Islet precursor cell (in vitro differentiated cells): ENCODE results near the gene GLS.
"Not testable (repeated sequence)": the region's sequence is repeated elsewhere in the genome, so short reads cannot be mapped to it uniquely, and the experiment has no call there.

Experiments
- DNase-seq: peaks from one replicate; pipeline ENCODE4 v3.0.0-alpha.2; 2018

The GLS gene

DNA sequence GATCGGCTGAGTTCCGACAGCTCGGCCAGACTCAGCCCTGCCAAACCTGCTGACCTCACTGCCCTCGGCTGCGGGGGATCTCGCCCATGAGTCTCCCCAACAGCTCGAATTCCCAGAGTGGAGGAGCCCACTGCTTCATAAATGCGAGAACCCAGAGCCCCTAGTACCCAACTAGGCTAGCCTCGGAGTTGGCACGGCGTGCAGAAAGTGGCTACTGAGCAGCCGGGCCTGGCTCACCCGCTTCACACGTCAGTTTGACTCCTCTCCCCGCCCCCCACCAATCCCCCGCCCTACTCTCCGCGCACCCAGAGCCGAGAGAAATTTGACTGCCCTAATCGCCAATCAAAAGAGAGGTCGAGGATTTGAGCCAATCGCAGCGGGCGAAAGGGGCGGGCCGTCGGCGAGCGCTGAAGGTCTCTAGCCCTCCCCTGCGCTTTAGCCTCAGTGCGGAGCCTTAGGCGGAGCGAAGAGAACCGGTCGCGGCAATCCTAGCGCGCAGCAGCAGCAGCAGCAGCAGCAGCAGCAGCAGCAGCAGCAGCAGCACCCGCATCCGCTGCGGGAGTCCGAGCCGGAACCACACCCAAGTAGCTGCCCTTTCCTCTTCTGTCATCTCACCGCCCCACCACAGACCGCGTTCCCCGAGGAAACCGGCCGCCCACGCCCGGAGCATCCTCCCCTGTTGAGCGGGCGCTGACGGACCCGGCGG lies at the start of gene GLS:
Gene GLS, plus strand, starts transcription at position 444 of the 706 bp plus-strand sequence. CDS start 264 bp downstream, outside the sequence.
- peak; percentile 99 for DNase-seq

DNA sequence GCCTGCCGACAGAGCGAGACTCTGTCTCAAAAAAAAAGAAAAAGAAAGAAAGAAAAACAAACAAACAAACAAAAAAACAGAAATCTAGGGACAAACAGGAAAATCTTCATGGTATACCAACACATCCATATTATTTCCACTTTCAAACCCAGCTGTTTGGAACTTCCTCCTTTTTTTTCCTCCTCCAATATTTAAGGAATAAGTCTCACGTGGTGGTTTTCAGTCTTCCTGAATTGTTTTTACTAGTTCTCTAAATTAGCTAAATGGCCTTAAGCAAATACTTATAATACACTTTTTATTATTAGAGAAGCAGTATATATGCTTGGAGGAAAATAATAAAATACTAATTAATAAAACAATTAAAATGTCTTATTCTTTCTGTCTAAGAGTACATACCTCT lies 48.7 kb upstream of the GLS start:
- DNase-seq = no peak

DNA sequence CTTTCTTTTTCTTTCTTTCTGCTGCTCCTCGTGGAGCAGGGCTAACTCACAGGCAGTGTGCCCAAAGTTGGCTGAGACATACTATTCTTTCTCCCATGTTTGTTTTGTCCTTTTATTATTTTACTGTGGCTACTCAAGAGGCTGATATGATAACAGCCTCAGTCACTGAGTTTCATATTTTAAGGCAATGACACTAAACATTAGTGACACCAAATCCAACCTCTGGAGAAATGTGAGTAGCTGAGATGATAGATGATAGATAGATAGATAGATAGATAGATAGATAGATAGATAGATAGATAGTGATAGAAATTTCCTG lies 45.8 kb upstream of the GLS start:
- DNase-seq = no peak

DNA sequence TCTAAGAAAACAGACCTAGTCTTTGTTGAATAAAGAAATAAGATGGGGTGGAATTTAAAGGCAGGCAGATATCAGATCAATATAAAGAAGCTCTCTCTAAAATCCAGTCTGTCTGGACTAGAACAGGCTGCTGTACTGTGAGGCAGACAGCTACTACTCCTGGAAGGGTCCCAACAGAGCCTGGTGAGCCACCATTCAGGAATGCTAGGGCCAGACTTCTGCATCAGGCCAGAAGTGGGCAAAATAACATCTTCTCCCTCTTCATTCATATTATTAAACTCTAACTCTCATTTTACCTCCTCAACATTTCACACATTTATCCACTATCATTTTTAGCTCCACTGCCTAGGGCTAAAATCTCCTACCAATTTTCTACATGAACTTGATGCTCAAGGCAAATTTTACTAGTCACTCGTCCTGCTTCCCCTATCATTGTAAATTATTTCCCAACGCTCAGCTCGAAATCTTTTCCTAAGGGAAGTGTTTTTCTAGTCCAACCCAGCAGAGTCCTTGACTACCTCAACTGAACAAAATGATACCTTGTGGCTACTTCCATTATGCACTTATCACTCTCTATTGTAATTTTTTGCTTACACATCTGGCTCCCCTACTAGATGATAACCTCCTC lies 45.2 kb upstream of the GLS start:
- peak; percentile 87 for DNase-seq

DNA sequence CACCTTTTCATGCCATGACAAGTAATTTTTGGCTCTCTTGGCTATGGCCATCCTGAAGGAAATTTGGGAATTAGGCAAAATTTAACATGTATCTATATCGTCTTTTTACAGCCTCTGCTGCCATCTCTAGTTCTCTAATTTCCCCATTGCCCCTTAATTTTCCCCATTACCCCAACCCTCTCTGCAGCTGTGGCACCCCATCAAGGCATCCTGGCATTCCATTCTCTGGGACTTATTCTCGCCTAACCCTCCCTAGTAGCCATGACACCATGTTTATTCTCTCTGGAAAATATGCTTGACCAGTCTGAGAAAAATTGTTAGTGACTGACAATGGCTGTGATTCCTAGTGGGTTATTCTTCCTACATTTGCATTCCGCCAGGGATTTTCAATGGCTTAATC lies 43.9 kb upstream of the GLS start:
- DNase-seq = no peak

DNA sequence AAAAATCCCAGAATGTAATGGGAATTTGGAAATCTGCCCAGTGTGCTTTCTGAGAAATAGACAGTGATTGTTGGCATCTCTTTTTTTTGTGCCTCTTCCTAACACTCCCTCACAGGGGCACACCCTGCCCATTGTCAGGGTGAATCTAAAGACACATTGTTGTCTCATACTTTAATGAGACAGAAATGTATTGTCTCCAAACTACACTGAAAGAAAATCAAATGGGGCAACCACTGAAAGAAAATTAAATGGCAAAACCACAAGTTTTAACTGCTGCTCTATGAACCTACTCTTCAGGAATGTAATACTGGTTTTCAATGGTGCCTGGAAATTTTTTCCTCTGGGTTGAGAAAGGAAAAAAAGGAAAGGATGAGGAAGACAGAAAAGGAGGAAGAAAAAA lies 43.2 kb upstream of the GLS start:
- DNase-seq = no peak

DNA sequence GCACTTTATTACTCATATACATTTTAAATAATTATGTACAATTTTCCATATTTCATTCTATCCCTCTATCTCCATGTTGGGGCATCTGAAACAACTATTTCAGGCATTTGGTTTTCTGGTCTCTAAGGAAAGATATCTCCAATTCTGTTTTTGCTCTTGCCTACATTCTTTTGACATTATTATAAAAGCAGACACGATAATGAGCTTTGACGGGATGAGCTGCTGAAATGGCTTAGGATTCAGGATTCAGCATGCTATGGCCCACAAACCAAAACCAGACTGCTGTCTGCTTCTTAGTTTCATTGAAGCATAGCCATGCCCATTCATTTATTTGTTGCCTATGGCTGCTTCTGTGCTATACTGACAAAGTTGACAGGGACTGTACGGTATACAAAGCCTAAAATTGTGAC lies 42.7 kb upstream of the GLS start:
- no peak for DNase-seq

DNA sequence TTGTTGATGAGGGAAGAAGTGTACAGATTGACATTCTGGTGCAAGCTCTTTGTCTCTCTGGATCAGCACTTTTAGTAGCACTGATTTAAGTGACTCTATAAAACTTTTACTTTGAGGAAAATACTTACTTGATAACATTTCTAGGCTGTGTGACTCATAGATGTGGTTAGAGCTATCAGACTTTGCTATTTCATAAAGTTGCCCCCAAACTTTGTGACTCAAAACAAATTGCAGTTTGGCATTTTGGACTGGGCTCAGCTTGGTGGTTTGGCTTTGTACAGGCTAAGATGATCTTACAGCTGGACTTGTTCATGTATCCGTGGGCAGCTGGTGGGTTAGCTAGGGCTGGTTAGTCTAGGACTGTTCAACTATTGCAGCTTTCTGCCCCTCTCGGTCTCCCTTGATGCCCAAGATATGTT lies 42.1 kb upstream of the GLS start:
- no peak for DNase-seq

DNA sequence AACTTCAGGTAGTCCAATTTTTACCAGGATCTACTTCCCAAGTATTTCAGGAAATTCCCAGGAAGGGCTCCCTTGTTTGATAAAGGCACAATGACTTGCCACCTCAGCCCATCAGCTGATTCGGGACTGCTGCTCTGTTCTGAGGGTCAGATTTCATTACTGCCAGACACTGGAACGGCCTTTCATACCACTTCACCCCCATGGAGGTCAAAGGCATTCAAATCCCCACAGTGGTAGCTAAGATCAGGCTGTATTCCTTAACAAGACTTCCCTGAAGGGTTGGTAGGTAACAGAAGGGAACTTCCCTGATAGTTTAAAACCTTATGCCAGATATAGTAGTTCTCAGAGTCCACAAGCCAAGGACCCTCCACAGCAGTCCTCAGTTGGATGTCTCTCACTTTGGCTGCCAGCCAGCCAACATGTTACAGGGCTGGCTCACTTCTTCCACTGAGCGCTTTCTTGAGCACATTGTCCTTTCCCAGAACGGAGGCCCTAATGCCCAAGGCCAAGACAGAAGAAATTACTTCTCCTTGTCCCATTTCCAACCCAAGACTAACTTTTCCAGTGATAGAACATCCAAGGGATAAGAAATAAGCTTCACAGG lies 40.0 kb upstream of the GLS start:
- no peak for DNase-seq

DNA sequence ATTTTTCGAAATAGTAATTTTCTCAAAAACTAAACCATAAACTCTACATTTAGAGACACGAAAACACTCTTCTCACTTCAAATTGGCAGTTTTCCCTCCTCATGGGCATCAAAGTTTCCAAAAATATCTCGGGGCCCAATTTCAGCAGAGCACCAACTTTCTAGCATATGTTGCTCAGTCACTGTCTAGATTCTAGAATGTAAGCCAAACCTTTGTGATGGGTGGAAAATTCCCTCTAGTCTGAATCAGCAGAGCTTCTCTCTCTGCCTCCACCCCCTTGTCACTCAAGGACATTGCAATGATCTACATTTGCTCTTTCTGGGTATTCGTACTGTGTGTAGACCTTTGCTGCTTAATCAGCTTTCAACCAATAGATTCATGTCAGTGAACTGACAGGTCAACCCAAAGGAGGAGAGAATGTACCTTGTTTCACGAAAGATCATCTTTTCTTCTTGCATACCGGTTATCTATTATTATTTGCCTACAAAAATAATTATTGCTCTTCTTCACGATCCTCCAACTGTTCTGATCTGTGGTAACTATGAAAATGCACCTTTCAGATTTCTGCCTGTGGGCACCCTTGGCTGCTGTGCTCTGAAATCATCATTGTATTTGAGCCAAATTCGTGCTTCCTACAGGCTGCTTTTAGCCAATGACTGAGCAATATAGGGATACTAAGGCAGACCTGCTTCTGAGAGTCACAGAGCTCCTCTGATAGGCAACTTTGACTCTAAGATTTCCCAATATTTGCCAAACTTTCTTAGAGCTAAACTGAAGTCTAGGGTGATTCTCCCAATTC lies 38.7 kb upstream of the GLS start:
- no peak for DNase-seq

DNA sequence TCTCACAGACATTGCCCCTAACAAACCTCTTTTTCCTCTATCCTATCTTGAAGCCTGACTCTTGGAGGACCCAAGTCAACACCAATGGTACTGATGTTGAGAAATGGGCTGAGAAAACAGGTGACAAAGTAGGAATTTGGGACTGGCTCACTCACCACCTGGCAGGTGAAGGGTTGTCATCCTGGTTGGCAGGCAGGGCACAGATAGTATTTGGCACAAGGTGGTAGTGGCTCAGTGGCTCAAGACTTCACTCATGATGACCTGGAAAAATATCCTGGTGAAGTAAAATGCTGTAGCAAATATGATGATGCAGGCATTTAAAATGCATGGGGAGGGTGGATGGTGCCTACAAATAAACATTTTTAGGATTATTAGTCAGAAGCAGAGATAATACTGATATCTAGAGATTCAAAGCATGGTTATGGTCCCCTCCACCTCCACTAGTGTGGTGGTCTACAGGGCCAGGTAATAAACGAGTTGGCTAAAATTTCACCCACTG lies 38.0 kb upstream of the GLS start:
- no peak for DNase-seq

DNA sequence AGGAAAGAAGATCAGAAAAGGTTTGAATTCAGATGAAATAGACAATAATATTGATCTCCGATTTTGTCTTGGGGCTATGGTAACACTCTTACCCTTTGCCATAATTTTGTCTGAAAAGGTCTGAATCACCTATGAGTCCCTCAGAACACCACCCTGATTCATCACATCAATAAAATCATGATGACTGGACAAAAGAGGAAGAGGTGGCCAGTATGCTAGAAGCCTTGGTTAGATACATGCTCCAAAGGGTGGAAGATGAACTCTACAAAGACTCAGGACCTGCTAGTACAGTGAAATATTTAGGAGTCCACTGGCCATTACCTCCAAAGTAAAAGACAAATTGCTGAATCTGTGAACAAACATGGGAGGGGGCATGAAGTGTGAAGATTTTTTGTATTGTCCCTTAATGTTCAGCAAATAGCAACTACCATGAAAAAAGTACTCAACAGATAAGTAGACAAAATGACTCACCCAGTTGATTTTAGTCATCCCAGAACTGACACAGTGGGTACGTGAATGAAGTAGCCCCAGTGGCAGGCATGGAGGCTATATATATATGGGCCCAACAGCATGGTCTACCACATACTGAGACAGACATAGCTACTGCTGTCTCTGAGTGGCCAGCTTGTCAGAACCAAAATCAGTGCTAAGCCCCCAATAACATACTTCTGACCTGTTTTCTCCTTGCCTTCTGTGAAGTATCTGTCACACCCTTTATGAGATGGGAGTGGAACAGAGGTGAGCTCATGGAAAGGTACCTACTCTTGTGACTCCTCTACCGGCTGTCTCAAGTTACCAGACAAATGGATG lies 36.5 kb upstream of the GLS start:
- no peak for DNase-seq

DNA sequence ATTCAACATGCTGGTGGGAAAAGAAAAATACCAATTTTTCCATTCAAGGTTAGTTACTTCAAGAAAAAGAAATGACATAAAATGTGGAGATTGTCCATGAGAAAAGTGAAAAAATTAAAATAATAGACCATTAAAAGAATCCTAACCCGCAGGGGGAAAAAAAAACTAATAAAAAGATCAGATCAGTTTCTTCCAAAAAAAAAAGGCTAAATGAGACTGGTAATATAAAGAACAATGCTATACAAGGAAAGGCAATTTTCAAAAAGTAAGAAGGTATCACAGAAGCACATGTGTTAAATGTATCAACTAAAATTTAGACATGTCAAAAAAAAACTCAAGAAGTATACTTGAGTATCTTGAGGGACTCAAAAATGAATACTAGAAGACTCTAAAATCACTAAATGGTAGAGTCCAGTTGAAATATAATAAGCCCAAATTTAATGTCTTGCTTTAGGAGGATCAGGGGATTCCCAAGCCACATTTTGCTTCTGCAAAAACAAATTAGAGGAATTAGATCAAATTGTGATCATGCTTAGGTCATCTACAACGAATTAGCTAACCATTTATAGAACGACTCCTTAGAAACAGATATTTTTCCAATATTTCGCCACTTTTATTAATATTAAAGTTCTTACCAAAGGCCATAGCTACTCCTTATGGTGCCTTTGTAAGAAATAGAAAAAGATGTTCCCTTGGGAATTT lies 35.8 kb upstream of the GLS start:
- DNase-seq = no peak

DNA sequence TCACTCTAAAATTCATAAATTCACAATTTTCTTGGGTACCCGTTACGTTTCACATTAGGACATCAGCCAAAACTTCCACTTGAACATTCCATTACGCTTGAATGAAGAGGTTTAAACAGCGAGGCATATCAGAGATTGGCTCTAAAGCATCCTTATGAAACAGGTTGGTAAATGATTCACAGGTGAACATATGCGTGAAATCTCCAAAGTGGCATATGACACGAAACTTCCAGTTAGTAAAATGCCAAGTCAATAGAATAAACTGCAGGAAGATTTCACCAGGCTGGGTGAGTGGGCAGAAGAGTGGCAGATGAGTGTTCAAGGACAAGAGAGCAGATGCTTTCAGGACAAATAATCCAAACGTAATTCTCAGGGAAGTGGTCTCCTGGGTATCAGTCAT lies 33.9 kb upstream of the GLS start:
- no peak for DNase-seq

DNA sequence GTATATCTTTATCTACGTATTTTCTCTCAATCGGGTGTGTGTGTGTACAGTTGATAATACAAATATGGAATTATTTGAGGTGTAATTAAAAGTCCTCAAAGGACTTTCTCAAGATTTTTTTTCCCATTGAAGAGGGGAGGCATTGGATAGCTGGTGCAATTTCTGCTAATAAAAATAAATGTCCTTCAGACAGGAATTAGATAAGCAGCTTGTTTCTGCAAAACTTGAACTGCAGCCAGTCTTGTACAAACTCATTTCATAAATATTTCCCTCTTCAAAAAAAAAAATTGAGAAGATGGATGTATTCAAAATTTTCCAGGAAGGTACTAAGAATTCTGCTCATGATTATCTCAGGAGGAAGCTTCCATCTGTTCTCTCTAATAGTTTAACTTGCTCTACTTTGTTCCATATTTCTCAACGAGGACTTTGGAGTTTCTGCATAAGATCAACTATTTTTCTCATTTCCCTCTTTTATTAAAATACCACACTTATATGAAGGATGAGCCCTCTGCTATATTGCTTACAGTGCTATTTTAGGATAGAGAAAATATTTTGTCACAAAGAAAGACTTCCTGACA lies 33.0 kb upstream of the GLS start:
- DNase-seq = no peak

DNA sequence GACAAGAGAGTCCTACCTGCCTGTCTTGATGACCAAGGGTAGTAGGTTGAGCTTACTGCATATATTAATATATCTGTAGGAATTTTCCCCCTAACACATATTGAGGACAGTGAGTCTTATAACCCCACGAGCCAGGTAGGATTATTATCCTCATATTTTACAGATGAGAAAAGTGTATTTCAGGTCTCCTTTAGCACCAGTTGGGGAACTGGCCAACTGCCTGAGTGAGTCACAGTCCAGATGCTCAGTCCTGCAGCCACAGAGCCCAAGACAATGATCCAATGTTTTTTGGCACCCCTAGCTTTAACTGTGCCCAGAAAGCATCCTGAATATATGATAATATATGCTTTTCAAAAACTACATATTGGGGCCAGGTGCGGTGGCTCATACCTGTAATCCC lies 30.8 kb upstream of the GLS start:
- no peak for DNase-seq

DNA sequence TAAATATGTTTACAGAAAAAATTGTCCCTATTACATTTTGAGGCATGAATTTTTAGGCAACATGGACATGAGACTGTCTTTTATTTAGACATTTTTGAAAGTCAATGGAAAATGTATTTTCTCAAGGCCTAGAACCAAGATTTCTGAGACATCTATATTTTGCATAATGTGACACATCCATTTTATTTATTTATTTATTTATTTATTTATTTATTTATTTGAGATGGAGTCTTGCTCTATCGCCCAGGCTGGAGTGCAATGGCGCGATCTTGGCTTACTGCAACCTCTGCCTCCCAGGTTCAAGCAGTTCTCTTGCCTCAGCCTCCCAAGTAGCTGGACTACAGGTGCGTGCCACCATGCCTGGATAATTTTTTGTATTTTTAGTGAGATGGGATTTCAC lies 27.6 kb upstream of the GLS start:
- DNase-seq = not testable (repeated sequence)

DNA sequence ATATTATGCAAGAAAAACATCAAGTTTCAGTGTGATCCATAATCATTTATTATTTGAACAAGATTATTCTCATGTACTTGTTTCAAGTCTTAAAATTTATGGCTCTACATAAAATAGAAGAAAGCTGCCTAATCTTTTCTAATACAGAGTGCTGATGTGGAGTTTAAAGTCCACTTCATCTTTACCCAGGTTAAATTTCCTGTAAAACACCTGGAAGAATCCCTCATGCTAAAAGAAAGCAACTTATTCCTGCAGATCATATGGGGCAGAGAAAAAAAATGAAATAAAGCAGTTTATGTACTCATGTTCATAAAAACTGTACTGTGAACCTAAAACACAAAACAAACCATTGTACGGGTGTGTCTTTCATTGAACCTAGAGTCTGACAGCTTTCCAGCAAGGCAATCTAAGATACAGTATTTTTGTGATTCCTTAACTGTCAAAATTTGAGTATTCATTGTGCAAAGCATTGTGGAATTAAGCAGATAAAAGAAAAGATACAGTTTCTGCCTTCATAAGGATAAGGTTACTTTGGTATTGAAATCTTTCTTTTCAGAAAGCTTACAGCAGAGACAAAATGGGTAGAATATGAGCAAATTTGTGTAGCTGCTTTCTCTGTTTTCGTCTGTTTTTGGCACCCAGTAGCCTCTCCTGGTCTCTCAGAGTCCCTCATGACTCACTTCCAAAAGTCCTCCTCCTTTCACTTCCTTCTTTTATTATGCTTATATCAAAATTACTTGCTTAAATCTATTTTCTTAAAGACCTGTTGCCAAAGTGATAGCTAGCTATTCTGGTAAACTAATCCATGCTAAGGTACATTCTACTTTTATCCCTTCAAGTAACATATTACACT lies 26.9 kb upstream of the GLS start:
- DNase-seq = no peak

DNA sequence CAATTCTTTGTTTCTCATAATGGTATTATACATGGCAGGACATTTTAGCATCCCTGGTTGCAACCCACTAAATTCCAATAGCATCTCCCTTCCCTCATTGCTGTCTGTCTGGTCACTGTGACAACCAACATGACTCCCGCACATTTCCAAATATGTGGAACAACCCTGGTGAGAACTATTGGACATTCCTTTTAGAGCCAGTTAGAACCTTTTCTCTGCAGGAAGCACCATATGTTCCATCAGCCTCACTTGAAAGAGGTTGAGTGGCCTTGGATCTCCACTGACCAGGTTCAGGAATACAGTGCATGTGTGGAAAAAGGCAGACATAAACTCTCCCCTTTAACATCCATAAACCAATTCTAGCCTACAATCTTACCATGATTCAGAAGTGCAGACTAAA lies 25.9 kb upstream of the GLS start:
- no peak for DNase-seq

DNA sequence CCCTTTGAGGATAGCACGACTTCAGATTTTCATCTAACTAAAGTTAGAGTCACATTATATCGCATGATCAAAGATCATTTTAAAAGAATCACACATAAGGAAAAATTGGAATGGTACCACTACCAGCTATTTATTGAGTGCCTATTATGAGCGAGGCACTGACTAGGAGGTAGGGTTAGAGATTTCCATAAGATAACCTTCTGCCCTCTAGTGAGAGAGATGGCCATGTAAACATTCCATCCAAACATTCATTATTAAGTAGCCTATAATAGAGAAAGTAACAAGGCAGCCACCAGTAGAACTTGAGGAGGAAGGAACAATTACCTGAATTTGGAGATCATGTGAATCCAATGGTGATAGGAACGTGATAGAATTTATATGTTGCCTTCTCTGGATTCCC lies 25.4 kb upstream of the GLS start:
- DNase-seq = no peak

DNA sequence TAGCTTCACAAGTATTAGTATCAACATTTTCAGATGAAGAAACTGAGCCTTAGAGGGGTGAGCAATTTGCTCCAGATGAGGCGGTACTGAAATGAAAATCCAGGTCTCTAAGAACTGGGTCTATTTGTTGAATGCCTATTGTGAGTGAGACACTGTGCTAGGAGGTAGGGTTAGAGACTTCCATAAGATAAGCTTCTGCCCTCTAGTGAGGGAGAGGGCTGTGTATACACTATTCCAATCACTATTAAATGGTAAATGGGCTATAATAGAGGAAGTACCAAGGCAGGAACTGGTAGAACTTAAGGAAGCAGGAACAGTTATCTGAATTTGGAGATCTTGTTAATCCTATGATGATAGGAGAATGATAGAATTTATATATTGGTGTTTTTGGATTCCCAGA lies 23.6 kb upstream of the GLS start:
- no peak for DNase-seq
